Esophagus muscularis mucosa (tissue), 4 donors: Measurements from ENCODE around the gene EPC2. TPM values are rescaled to one million over a fixed set of nuclear protein-coding genes. Genes with fewer than 3 reads are reported as not detected.

Experiments used
- DNase-seq: peaks from one replicate; pipeline ENCODE4 v3.0.0-alpha.2; 2017; ENCODE audit errors: extremely low spot score
- H3K27ac ChIP-seq, 4 donors: fragments of 200-600 bp; sonication (generic); replicated peaks in 1 of 4; 1 replicate in 3 of 4; 2 replicates in 1 of 4; pipeline ENCODE4 v1.5.1; 2016 to 2019; ENCODE audit warnings: mild to moderate bottlenecking in 1 of 4
- H3K27me3 ChIP-seq, 4 donors: fragments of 200-600 bp; sonication (generic); one replicate each; pipeline versions ENCODE4 v1.5.1 to v1.6.0; 2016 to 2019
- H3K36me3 ChIP-seq, 4 donors: fragments of 200-600 bp; sonication (generic); one replicate each; pipeline ENCODE4 v1.5.1; 2016 to 2019
- H3K4me1 ChIP-seq, 4 donors: fragments of 200-600 bp; sonication (generic); one replicate each; pipeline ENCODE4 v1.5.1; 2016 to 2019
- H3K4me3 ChIP-seq, 4 donors: fragments of 200-600 bp; sonication (generic); 1 replicate in 2 of 4; 2 replicates in 2 of 4; pipeline ENCODE4 v1.5.1; 2016 to 2019; ENCODE audit warnings: mild to moderate bottlenecking in 4 of 4, moderate library complexity in 1 of 4
- H3K9me3 ChIP-seq, 4 donors: fragments of 200-600 bp; sonication (generic); 1 replicate in 3 of 4; 2 replicates in 1 of 4; pipeline ENCODE4 v1.5.1; 2016 to 2019
- EP300 ChIP-seq: sonication (generic); formaldehyde crosslinking; IDR thresholded peaks from one replicate; pipeline ENCODE4 v1.6.1; 2017; ENCODE audit warnings: antibody characterized with exemption
- POLR2A ChIP-seq: fragments of 450-650 bp; IDR thresholded peaks from one replicate; pipeline ENCODE4 v1.6.1; 2017; ENCODE audit warnings: antibody characterized with exemption, moderate library complexity, mild to moderate bottlenecking, low read depth
- POLR2AphosphoS5 ChIP-seq, 2 donors: sonication (generic); formaldehyde crosslinking; IDR thresholded peaks; one replicate each; pipeline ENCODE4 v1.6.1; 2017; ENCODE audit warnings: antibody characterized with exemption in 2 of 2
- WGBS: methylation state at CpG from one replicate; pipeline ENCODE4 v1.1.5; 2018; 5-methylcytosine and 5-hydroxymethylcytosine counted together
- intact Hi-C: fragments of 100-400 bp; cut with DNase I; formaldehyde crosslinking; loops from one replicate; pipeline ENCODE4 v1.15.1; 2023
- total RNA-seq, 4 donors: library from RNA; depleted of rRNA; stranded (reverse); fragments of >200 nt; gene quantifications; one replicate each; pipeline versions ENCODE4 v1.1.0 to v1.2.1, GENCODE V29; 2016
- TF ChIP-seq, protein P1 (sequence below), 3 experiments: fragments of 200-600 bp in 2 of 3; fragments of 450-650 bp in 1 of 3; sonication (generic) in 2 of 3; IDR thresholded peaks; one replicate each; pipeline ENCODE4 v1.5.1; 2017 to 2019; ENCODE audit warnings: antibody characterized with exemption in 3 of 3, mild to moderate bottlenecking in 2 of 3, moderate library complexity in 1 of 3

Gene EPC2
- total RNA-seq, 4 donors from 2014 or later = 25.0 to 34.1 (median 28.1) TPM

GRCh38 chr2:148696985-148697384, 52.4 kb downstream of the EPC2 start:
- H3K27ac ChIP-seq = no peak overlapping the region
- intact Hi-C loops = no loop called here
- H3K4me1 ChIP-seq = no peaks in the 10 kb centered on the region
- peaks cover 0 to 26% (median 12%) of the 10 kb centered on the region in 4 donors for H3K9me3 ChIP-seq
- no peak overlapping the region for H3K4me3 ChIP-seq
- no peak for DNase-seq
- WGBS = 73% methylated on average over 2 of the region's 2 CpGs
- TF ChIP-seq EP300 (no peak), POLR2A (no peak), POLR2AphosphoS5 (IDR thresholded peaks at IDR 0.05) (no peak)
- TF ChIP-seq, protein P1, sequence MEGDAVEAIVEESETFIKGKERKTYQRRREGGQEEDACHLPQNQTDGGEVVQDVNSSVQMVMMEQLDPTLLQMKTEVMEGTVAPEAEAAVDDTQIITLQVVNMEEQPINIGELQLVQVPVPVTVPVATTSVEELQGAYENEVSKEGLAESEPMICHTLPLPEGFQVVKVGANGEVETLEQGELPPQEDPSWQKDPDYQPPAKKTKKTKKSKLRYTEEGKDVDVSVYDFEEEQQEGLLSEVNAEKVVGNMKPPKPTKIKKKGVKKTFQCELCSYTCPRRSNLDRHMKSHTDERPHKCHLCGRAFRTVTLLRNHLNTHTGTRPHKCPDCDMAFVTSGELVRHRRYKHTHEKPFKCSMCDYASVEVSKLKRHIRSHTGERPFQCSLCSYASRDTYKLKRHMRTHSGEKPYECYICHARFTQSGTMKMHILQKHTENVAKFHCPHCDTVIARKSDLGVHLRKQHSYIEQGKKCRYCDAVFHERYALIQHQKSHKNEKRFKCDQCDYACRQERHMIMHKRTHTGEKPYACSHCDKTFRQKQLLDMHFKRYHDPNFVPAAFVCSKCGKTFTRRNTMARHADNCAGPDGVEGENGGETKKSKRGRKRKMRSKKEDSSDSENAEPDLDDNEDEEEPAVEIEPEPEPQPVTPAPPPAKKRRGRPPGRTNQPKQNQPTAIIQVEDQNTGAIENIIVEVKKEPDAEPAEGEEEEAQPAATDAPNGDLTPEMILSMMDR (IDR thresholded peaks at IDR 0.05) = no peak
- no peaks in the 10 kb centered on the region for H3K27me3 ChIP-seq
- H3K36me3 ChIP-seq = peaks cover 0 to 14% (median under 1%) of the 10 kb centered on the region in 4 donors

DNA sequence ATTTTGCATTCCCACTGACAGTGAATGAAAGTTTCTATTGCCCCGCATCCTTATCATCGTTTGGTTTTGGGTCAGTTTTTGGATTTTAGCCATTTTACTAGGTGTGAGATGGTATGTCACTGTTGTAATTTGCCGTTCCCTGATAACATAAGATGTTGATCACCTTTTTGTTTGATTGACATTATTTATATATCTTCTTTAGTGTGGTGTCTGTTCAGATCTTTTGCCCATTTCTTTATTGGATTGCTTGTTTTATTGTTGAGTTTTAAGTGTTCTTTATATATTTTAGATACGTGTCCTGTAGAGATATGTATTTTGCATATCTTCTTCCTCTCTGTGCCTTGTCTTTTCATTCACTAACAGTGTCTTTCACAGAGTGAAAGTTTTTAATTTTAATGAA, 55.3 kb downstream of the EPC2 start:
- 92% methylated on average over 4 of the region's 4 CpGs for WGBS
- peaks cover 0 to 3% (median 0%) of the 10 kb centered on the region in 4 donors for H3K36me3 ChIP-seq
- no peak for DNase-seq
- H3K4me3 ChIP-seq = no peak overlapping the region
- no peaks in the 10 kb centered on the region for H3K27me3 ChIP-seq
- intact Hi-C loops = no loop called here
- TF ChIP-seq, protein P1 (IDR thresholded peaks at IDR 0.05) = no peak
- no peak for TF ChIP-seq EP300
- TF ChIP-seq POLR2A = no peak
- no peak for TF ChIP-seq POLR2AphosphoS5 (IDR thresholded peaks at IDR 0.05)
- no peaks in the 10 kb centered on the region for H3K4me1 ChIP-seq
- H3K9me3 ChIP-seq = peaks cover 0 to 31% (median 12%) of the 10 kb centered on the region in 4 donors
- no peak overlapping the region for H3K27ac ChIP-seq

- H3K9me3 ChIP-seq = peaks cover 0 to 31% (median 12%) of the 10 kb centered on the region in 4 donors
- 99% methylated on average over 3 of the region's 3 CpGs for WGBS
- DNase-seq = no peak
- no peaks in the 10 kb centered on the region for H3K4me1 ChIP-seq
- intact Hi-C loops = no loop called here
- no peak overlapping the region for H3K27ac ChIP-seq
- TF ChIP-seq EP300 = no peak
- TF ChIP-seq, protein P1 (IDR thresholded peaks at IDR 0.05) = no peak
- no peak overlapping the region for H3K4me3 ChIP-seq
- peaks cover 0 to 6% (median 4%) of the 10 kb centered on the region in 4 donors for H3K36me3 ChIP-seq
- H3K27me3 ChIP-seq = no peaks in the 10 kb centered on the region
Measured at GRCh38 chr2:148701039-148701438, 56.5 kb downstream of the EPC2 start.

DNA sequence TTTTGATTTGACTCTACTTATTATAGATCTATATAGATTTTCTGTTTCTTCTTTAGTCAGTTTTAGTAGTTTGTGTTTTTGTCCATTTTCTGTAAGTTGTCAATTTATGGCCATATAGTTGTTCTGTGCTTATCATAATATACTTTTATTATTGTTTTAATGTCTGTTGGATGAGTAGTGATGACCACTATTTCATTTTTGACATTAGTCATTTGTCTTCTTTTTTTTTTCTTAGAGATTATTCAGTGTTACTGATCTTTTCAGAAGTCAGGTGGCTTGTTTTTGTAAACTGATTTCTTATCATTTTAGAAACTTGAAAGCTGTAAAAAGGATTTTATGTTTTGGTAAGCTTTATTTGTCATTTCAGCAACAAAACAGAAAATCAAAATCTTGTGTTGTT, 57.3 kb downstream of the EPC2 start:
- intact Hi-C loops = no loop called here
- Histone ChIP-seq H3K4me1 (no peaks in the 10 kb centered on the region), H3K27ac (no peak overlapping the region), H3K27me3 (no peaks in the 10 kb centered on the region), H3K36me3 (peaks cover 0 to 6% (median 4%) of the 10 kb centered on the region in 4 donors), H3K4me3 (no peak overlapping the region), H3K9me3 (peaks cover 0 to 31% (median 12%) of the 10 kb centered on the region in 4 donors)
- TF ChIP-seq POLR2AphosphoS5 (IDR thresholded peaks at IDR 0.05) = no peak
- no peak for TF ChIP-seq EP300
- no peak for TF ChIP-seq POLR2A
- TF ChIP-seq, protein P1 (IDR thresholded peaks at IDR 0.05) = no peak
- no peak for DNase-seq

DNA sequence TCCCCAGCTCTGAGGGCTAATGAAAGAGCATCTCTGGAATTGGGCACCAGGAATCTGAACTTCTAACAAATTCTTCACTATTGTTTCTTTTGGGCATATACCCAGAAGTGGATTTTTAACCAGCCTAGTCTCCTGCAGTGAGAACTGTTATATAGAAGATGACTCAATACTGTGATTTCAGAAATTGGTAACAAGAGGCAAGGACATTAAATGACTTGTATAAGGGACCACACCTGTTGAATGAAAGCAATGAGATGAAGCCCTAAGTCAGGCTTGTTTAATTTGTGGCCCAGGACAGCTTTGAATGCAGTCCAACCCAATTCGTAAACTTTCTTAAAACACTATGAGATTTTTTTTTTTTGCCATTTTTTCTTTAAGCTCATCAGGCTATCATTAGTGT, 57.9 kb downstream of the EPC2 start:
- no peak for TF ChIP-seq EP300
- no peak for TF ChIP-seq POLR2A
- TF ChIP-seq POLR2AphosphoS5 (IDR thresholded peaks at IDR 0.05) = no peak
- TF ChIP-seq, protein P1 (IDR thresholded peaks at IDR 0.05) = no peak
- peaks cover 0 to 31% (median 12%) of the 10 kb centered on the region in 4 donors for H3K9me3 ChIP-seq
- H3K27me3 ChIP-seq = no peaks in the 10 kb centered on the region
- DNase-seq = no peak
- peaks cover 0 to 6% (median 4%) of the 10 kb centered on the region in 4 donors for H3K36me3 ChIP-seq
- 96% methylated on average over 1 of the region's 1 CpG for WGBS
- no peak overlapping the region for H3K27ac ChIP-seq
- no peaks in the 10 kb centered on the region for H3K4me1 ChIP-seq
- no peak overlapping the region for H3K4me3 ChIP-seq
- intact Hi-C loops = no loop called here
